K562 (cell line): ENCODE results near the gene PYROXD2. TPM values are rescaled to one million over a fixed set of nuclear protein-coding genes. Genes with fewer than 3 reads are reported as not detected.

Source experiments
- CBFA2T2 ChIP-seq: fragments of 450-650 bp; conservative IDR thresholded peaks from 2 replicates; pipeline ENCODE4 v1.6.1; 2017; ENCODE audit warnings: mild to moderate bottlenecking
- FOSL1 ChIP-seq: fragments of 200-800 bp; sonication (Bioruptor generic); conservative IDR thresholded peaks from 2 replicates; pipeline ENCODE4 v1.6.1; 2016; ENCODE audit warnings: missing genetic modification characterization, missing compliant biosample characterization
- FOXM1 ChIP-seq, 2 experiments: fragments of 450-650 bp in 1 of 2; sonication (generic) in 1 of 2; formaldehyde crosslinking in 1 of 2; IDR thresholded peaks; 2 replicates each; pipeline versions ENCODE4 v1.6.1 to v1.9.0; 2017 to 2022; ENCODE audit warnings: low read depth in 2 of 2, mild to moderate bottlenecking in 2 of 2, missing genetic modification reagents in 1 of 2, moderate library complexity in 1 of 2
- GATA2 ChIP-seq: sonication (generic); formaldehyde crosslinking; IDR thresholded peaks from 2 replicates; pipeline ENCODE4 v1.4.0; 2020; ENCODE audit warnings: mild to moderate bottlenecking, missing genetic modification reagents
- MCM2 ChIP-seq: fragments of 450-650 bp; IDR thresholded peaks from 2 replicates; pipeline ENCODE4 v1.6.1; 2017; ENCODE audit warnings: low read depth, mild to moderate bottlenecking
- MTA1 ChIP-seq: fragments of 450-650 bp; IDR thresholded peaks from 2 replicates; pipeline ENCODE4 v1.6.1; 2017; ENCODE audit warnings: borderline replicate concordance
- MTA2 ChIP-seq: fragments of 450-650 bp; IDR thresholded peaks from 2 replicates; pipeline ENCODE4 v1.6.1; 2016; ENCODE audit warnings: low read depth
- POLR2AphosphoS5 ChIP-seq: IDR thresholded peaks from 2 replicates; pipeline ENCODE4 v1.6.1; 2011; ENCODE audit warnings: mild to moderate bottlenecking, low read depth, low read length, moderate library complexity; ENCODE audit not compliant: control insufficient read depth, insufficient read depth
- SLC30A9 ChIP-seq: fragments of 250-450 bp; sonication (Bioruptor Pico); IDR thresholded peaks from 2 replicates; pipeline ENCODE4 v1.8.0; 2022; ENCODE audit warnings: mild to moderate bottlenecking, moderate library complexity
- SMAD3 ChIP-seq: fragments of 450-650 bp; formaldehyde crosslinking; conservative IDR thresholded peaks from 2 replicates; pipeline ENCODE4 v1.4.0; 2020; ENCODE audit warnings: mild to moderate bottlenecking
- SMARCA4 ChIP-seq: fragments of 450-650 bp; IDR thresholded peaks from 2 replicates; pipeline ENCODE4 v1.6.1; 2016
- SOX6 ChIP-seq: fragments of 450-650 bp; IDR thresholded peaks from 2 replicates; pipeline ENCODE4 v1.6.1; 2014; ENCODE audit warnings: mild to moderate bottlenecking
- TCF7 ChIP-seq: sonication (generic); IDR thresholded peaks from 2 replicates; pipeline ENCODE4 v1.6.1; 2016; ENCODE audit warnings: antibody characterized with exemption, borderline replicate concordance
- THAP7 ChIP-seq: fragments of 250-450 bp; sonication (Bioruptor Pico); IDR thresholded peaks from 2 replicates; pipeline ENCODE4 v1.5.0; 2021
- TRIM24 ChIP-seq, 2 experiments: fragments of 450-650 bp; IDR thresholded peaks; 2 replicates each; pipeline ENCODE4 v1.6.1; 2016
- ZKSCAN8 ChIP-seq: fragments of 200-800 bp; sonication (Bioruptor generic); IDR thresholded peaks from 2 replicates; pipeline ENCODE4 v1.6.1; 2016; ENCODE audit warnings: missing genetic modification characterization, missing compliant biosample characterization
- ZNF699 ChIP-seq: fragments of 250-450 bp; sonication (Bioruptor Pico); IDR thresholded peaks from 2 replicates; pipeline ENCODE4 v1.8.0; 2021; ENCODE audit warnings: mild to moderate bottlenecking, moderate library complexity; ENCODE audit not compliant: insufficient replicate concordance
- polyA plus RNA-seq, 8 experiments: library from polyadenylated mRNA; depleted of rRNA in 4 of 8; stranded (reverse) in 5 of 8; unstranded in 3 of 8; fragments of >200 nt; fragmentation: Nextera tagmentation in 2 of 8; fragmentation: Illumina TruSeq in 1 of 8; extraction: Ambion mirVana in 2 of 8; extraction: Trizol in 1 of 8; gene quantifications; 2 replicates each; pipeline versions ENCODE4 v1.2.1 to v1.2.3, GENCODE V29; 2011 to 2014; ENCODE audit warnings: inconsistent platforms in 1 of 8, missing spikeins in 1 of 8
- total RNA-seq, 7 experiments: library from RNA; depleted of rRNA in 6 of 7; stranded (reverse); fragments of >200 nt in 6 of 7; fragmentation: Illumina TruSeq in 2 of 7; extraction: Trizol in 2 of 7; gene quantifications; 2 replicates each; pipeline versions ENCODE4 v1.2.1 to v1.2.3, GENCODE V29; 2011 to 2021; ENCODE audit warnings: low replicate concordance in 1 of 7
- TF ChIP-seq, protein P1 (sequence below), 2 experiments: fragments of 150-350 bp in 1 of 2; IDR thresholded peaks; 2 replicates each; pipeline ENCODE4 v1.6.1; 2012 to 2016; ENCODE audit warnings: low read depth in 2 of 2, low read length in 2 of 2, mild to moderate bottlenecking in 1 of 2, moderate library complexity in 1 of 2
- TF ChIP-seq, protein P2 (sequence below): sonication (generic); formaldehyde crosslinking; IDR thresholded peaks from 2 replicates; pipeline ENCODE4 v1.8.0; 2022; ENCODE audit warnings: mild to moderate bottlenecking, missing genetic modification reagents, borderline replicate concordance
- TF ChIP-seq, protein P3 (sequence below): IDR thresholded peaks from 2 replicates; pipeline ENCODE4 v1.6.1; 2011; ENCODE audit warnings: borderline replicate concordance, low read depth, mild to moderate bottlenecking, moderate library complexity, low read length; ENCODE audit not compliant: insufficient read depth, poor library complexity, severe bottlenecking

Gene PYROXD2
- total and polyA plus RNA-seq, 9 of the 15 experiments (the other 6 are each of a cell fraction or from before 2014, with no cell fraction given), result 0.14 to 1.4 (median 0.58) TPM

DNA sequence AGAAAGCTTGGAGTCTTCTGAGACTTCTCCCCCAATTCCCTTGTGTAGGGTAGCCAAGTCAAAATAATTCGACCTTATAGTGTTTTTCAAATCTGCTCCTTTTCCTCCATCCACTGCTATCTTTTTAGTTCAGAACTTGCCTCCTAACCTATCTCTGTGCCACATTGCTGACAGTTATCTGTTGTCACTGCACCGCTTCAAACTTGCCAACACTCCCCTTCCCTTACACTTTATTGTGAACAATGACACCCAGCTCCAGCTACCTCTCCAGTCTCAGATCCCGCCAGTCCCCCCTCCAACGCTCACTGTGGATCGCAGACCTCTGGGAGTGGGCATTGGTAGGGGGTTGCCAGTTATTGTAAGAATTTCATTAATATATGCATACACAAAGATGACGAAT is 48.0 kb upstream of the PYROXD2 start (continued):
- TF ChIP-seq THAP7 (CRISPR knock-in tag), result no peak
- TF ChIP-seq, protein P1, sequence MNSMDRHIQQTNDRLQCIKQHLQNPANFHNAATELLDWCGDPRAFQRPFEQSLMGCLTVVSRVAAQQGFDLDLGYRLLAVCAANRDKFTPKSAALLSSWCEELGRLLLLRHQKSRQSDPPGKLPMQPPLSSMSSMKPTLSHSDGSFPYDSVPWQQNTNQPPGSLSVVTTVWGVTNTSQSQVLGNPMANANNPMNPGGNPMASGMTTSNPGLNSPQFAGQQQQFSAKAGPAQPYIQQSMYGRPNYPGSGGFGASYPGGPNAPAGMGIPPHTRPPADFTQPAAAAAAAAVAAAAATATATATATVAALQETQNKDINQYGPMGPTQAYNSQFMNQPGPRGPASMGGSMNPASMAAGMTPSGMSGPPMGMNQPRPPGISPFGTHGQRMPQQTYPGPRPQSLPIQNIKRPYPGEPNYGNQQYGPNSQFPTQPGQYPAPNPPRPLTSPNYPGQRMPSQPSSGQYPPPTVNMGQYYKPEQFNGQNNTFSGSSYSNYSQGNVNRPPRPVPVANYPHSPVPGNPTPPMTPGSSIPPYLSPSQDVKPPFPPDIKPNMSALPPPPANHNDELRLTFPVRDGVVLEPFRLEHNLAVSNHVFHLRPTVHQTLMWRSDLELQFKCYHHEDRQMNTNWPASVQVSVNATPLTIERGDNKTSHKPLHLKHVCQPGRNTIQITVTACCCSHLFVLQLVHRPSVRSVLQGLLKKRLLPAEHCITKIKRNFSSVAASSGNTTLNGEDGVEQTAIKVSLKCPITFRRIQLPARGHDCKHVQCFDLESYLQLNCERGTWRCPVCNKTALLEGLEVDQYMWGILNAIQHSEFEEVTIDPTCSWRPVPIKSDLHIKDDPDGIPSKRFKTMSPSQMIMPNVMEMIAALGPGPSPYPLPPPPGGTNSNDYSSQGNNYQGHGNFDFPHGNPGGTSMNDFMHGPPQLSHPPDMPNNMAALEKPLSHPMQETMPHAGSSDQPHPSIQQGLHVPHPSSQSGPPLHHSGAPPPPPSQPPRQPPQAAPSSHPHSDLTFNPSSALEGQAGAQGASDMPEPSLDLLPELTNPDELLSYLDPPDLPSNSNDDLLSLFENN (IDR thresholded peaks at IDR 0.05; ENCODE audit: low read depth in 2 of 2, low read length in 2 of 2), result 0 out of 4 replicates have a peak, but pooled peaks of 1 of the 2 experiments have one; percentile 65
- TF ChIP-seq MTA2, result peak; percentile 81
- no peak for TF ChIP-seq MTA1
- peak; percentile 84 for TF ChIP-seq SMARCA4
- 0 out of 2 replicates have a peak, but pooled peaks have one; percentile 22 for TF ChIP-seq FOSL1 (tag)
- TF ChIP-seq, protein P2, sequence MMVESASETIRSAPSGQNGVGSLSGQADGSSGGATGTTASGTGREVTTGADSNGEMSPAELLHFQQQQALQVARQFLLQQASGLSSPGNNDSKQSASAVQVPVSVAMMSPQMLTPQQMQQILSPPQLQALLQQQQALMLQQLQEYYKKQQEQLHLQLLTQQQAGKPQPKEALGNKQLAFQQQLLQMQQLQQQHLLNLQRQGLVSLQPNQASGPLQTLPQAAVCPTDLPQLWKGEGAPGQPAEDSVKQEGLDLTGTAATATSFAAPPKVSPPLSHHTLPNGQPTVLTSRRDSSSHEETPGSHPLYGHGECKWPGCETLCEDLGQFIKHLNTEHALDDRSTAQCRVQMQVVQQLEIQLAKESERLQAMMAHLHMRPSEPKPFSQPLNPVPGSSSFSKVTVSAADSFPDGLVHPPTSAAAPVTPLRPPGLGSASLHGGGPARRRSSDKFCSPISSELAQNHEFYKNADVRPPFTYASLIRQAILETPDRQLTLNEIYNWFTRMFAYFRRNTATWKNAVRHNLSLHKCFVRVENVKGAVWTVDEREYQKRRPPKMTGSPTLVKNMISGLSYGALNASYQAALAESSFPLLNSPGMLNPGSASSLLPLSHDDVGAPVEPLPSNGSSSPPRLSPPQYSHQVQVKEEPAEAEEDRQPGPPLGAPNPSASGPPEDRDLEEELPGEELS (CRISPR knock-in tag), result no peak
- TF ChIP-seq ZKSCAN8 (CRISPR knock-in tag), result 0 out of 2 replicates have a peak, but pooled peaks have one; percentile 17
- TF ChIP-seq SOX6, result peak; percentile 75; the same call in 1 of the 2 replicates
- TF ChIP-seq TRIM24 (IDR thresholded peaks at IDR 0.05), result peak; percentile 77 to 79
- no peak for TF ChIP-seq SLC30A9 (CRISPR knock-in tag)
- peak; percentile 92 for TF ChIP-seq CBFA2T2
- 0 out of 2 replicates have a peak, but pooled peaks have one; percentile 27 for TF ChIP-seq SMAD3
- TF ChIP-seq, protein P3, sequence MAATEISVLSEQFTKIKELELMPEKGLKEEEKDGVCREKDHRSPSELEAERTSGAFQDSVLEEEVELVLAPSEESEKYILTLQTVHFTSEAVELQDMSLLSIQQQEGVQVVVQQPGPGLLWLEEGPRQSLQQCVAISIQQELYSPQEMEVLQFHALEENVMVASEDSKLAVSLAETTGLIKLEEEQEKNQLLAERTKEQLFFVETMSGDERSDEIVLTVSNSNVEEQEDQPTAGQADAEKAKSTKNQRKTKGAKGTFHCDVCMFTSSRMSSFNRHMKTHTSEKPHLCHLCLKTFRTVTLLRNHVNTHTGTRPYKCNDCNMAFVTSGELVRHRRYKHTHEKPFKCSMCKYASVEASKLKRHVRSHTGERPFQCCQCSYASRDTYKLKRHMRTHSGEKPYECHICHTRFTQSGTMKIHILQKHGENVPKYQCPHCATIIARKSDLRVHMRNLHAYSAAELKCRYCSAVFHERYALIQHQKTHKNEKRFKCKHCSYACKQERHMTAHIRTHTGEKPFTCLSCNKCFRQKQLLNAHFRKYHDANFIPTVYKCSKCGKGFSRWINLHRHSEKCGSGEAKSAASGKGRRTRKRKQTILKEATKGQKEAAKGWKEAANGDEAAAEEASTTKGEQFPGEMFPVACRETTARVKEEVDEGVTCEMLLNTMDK, result no peak
- no peak for TF ChIP-seq MCM2
- TF ChIP-seq ZNF699 (CRISPR knock-in tag), result no peak
- no peak for TF ChIP-seq TCF7
- TF ChIP-seq FOXM1 (IDR thresholded peaks at IDR 0.05; ENCODE audit: low read depth), result peak; percentile 69; the same call in 1 of the 2 replicates
- TF ChIP-seq FOXM1 (CRISPR knock-in tag; IDR thresholded peaks at IDR 0.05; ENCODE audit: low read depth), result no peak
- peak; percentile 62; the same call in 1 of the 2 replicates for TF ChIP-seq POLR2AphosphoS5
- TF ChIP-seq GATA2, result peak; percentile 42; the same call in 1 of the 2 replicates
